IMR-90 (cell line): ENCODE data around the gene MSI2.

Experiments used
- BHLHE40 ChIP-seq: fragments of 150-350 bp; IDR thresholded peaks from 2 replicates; pipeline ENCODE4 v1.6.1; 2016; ENCODE audit warnings: mild to moderate bottlenecking, low read depth, low read length
- CEBPB ChIP-seq: IDR thresholded peaks from 2 replicates; pipeline ENCODE4 v1.6.1; 2012; ENCODE audit warnings: low read depth, low read length, improper control_type of control experiment
- FOS ChIP-seq: fragments of 150-350 bp; IDR thresholded peaks from 2 replicates; pipeline ENCODE4 v1.6.1; 2016; ENCODE audit warnings: low read depth, low read length
- POLR2A ChIP-seq: IDR thresholded peaks from 2 replicates; pipeline ENCODE4 v1.6.1; 2012; ENCODE audit warnings: mild to moderate bottlenecking, low read depth, low read length
- RAD21 ChIP-seq: IDR thresholded peaks from 2 replicates; pipeline ENCODE4 v1.6.1; 2012; ENCODE audit warnings: low read length, improper control_type of control experiment
- TF ChIP-seq, protein P1 (sequence below): conservative IDR thresholded peaks from 2 replicates; pipeline ENCODE4 v1.5.1; 2012; ENCODE audit warnings: mild to moderate bottlenecking, low read depth, low read length, improper control_type of control experiment
- TF ChIP-seq, protein P2 (sequence below): fragments of 150-350 bp; IDR thresholded peaks from 2 replicates; pipeline ENCODE4 v1.6.1; 2017; ENCODE audit warnings: mild to moderate bottlenecking, antibody characterized with exemption, low read length, low read depth

DNA sequence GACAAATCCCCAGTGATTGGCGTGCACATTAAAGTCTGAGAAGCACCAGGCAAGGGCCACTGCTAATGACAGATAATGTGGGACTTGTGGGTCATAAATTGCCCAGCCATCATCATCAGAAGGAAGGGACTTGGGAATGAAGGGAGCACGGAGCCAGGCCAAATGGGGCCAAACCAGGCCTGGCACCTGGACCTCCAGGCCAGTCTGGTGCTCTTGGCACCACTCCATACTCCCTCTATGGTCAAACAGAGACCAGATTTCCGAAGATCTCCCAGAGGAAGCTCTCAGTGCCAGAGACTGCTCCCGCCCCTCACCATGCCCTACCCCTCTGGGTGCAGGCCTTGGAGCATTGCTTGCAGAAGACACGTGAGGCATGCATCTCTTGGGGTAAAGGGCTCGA is 346.6 kb downstream of the MSI2 start:
- TF ChIP-seq, protein P1, sequence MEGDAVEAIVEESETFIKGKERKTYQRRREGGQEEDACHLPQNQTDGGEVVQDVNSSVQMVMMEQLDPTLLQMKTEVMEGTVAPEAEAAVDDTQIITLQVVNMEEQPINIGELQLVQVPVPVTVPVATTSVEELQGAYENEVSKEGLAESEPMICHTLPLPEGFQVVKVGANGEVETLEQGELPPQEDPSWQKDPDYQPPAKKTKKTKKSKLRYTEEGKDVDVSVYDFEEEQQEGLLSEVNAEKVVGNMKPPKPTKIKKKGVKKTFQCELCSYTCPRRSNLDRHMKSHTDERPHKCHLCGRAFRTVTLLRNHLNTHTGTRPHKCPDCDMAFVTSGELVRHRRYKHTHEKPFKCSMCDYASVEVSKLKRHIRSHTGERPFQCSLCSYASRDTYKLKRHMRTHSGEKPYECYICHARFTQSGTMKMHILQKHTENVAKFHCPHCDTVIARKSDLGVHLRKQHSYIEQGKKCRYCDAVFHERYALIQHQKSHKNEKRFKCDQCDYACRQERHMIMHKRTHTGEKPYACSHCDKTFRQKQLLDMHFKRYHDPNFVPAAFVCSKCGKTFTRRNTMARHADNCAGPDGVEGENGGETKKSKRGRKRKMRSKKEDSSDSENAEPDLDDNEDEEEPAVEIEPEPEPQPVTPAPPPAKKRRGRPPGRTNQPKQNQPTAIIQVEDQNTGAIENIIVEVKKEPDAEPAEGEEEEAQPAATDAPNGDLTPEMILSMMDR: no peak
- no peak for TF ChIP-seq BHLHE40
- TF ChIP-seq POLR2A: no peak
- no peak for TF ChIP-seq FOS
- TF ChIP-seq RAD21: no peak
- TF ChIP-seq, protein P2, sequence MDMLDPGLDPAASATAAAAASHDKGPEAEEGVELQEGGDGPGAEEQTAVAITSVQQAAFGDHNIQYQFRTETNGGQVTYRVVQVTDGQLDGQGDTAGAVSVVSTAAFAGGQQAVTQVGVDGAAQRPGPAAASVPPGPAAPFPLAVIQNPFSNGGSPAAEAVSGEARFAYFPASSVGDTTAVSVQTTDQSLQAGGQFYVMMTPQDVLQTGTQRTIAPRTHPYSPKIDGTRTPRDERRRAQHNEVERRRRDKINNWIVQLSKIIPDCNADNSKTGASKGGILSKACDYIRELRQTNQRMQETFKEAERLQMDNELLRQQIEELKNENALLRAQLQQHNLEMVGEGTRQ: no peak
- TF ChIP-seq CEBPB: no peak
